ENCODE results near the gene RASGRF2. TPM values are rescaled to one million over a fixed set of nuclear protein-coding genes. Genes with fewer than 3 reads are reported as not detected.

Gene RASGRF2
- total and polyA plus RNA-seq, 2 of the 13 experiments (the other 11 are each of a cell fraction or from before 2014, with no cell fraction given): 23.6 to 29.0 TPM

DNA sequence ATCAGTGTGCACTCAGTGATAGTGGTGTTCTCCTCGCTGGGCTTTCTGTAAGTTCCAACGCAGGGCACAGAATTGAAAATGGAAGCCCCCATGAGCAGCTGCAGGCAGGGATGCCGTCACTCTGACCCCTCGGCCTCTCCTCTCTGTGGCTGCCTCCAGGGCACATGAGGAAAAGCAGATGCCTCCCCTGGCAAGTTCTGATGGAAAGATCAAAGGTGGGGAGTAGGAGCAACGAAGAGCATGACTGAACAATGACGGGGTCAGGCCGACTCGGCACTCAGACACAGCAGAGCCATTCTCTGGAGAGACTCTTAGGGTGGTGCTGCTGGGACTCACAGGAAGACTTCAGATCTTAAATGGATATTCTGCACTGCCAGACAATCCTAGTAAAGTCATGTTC is 207.4 kb downstream of the RASGRF2 start:
- H3K4me2 ChIP-seq (ENCODE audit: low read depth, low read length): no peak overlapping the region
- H3K27me3 ChIP-seq (ENCODE audit: control insufficient read depth in 1 of 2, insufficient read depth in 2 of 2, low read length in 2 of 2): no peaks in the 10 kb centered on the region
- BruUV-seq (replicated peaks): no TSS peak
- ChIA-PET CTCF (ENCODE audit: low intra/inter-chr PET ratio, low total read pairs) (no interaction called here), POLR2A (no interaction called here)
- H3K27ac ChIP-seq (ENCODE audit: extremely low read length, insufficient read depth, low read length): no peak overlapping the region
- H4K20me1 ChIP-seq (ENCODE audit: insufficient read depth, low read length): no peaks in the 10 kb centered on the region
- no peak overlapping the region for H3K4me3 ChIP-seq (replicated peaks in 1 of 3; ENCODE audit: insufficient read depth in 1 of 3, low read depth in 2 of 3, low read length in 3 of 3)
- H2AFZ ChIP-seq (ENCODE audit: low read length): no peak overlapping the region
- ATAC-seq (no peak), DNase-seq (ENCODE audit: low spot score) (no peak), FAIRE-seq (no peak)
- in situ Hi-C loops (cut with HindIII; ENCODE audit: extremely low pct_ligation_motif_present, low pct_unique_long_range_greater_than_20kb) (no loop called here), intact Hi-C loops (cut with micrococcal nuclease; ENCODE audit: unreplicated experiment) (no loop called here)
- H3K9ac ChIP-seq (ENCODE audit: insufficient read depth, low read depth, low read length): no peak overlapping the region
- peaks cover 4 to 8% of the 10 kb centered on the region in 2 experiments; a peak in 3 of 5 replicates for H3K36me3 ChIP-seq (replicated peaks in 1 of 2; ENCODE audit: control insufficient read depth in 1 of 2, insufficient read depth in 2 of 2, low read length in 2 of 2)
- H3K9me3 ChIP-seq (ENCODE audit: low read length): no peaks in the 10 kb centered on the region
- TF ChIP-seq ZSCAN21 (CRISPR knock-in tag; IDR thresholded peaks at IDR 0.05; ENCODE audit: borderline replicate concordance) (no peak), FOXA1 (IDR thresholded peaks at IDR 0.05) (no peak), FOXA1 (CRISPR knock-in tag; IDR thresholded peaks at IDR 0.05) (no peak), NR3C1 (CRISPR knock-in tag; IDR thresholded peaks at IDR 0.05) (no peak), ZNF773 (CRISPR knock-in tag; IDR thresholded peaks at IDR 0.05; ENCODE audit: borderline replicate concordance) (no peak), ARNT2 (CRISPR knock-in tag; IDR thresholded peaks at IDR 0.05; ENCODE audit: low read depth) (no peak), ZNF781 (CRISPR knock-in tag; IDR thresholded peaks at IDR 0.05; ENCODE audit: borderline replicate concordance, not compliant biosample characterization) (no peak), ESRRA (CRISPR knock-in tag; IDR thresholded peaks at IDR 0.05; ENCODE audit: low read depth) (no peak), ZNF121 (CRISPR knock-in tag; IDR thresholded peaks at IDR 0.05) (no peak), ZFP91 (CRISPR knock-in tag; IDR thresholded peaks at IDR 0.05; ENCODE audit: borderline replicate concordance) (no peak), HNRNPK (IDR thresholded peaks at IDR 0.05; ENCODE audit: low read depth, low read length, poor library complexity, severe bottlenecking) (no peak)
- TF ChIP-seq, protein P1, sequence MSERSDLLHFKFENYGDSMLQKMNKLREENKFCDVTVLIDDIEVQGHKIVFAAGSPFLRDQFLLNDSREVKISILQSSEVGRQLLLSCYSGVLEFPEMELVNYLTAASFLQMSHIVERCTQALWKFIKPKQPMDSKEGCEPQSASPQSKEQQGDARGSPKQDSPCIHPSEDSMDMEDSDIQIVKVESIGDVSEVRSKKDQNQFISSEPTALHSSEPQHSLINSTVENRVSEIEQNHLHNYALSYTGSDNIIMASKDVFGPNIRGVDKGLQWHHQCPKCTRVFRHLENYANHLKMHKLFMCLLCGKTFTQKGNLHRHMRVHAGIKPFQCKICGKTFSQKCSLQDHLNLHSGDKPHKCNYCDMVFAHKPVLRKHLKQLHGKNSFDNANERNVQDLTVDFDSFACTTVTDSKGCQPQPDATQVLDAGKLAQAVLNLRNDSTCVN (CRISPR knock-in tag; IDR thresholded peaks at IDR 0.05; ENCODE audit: borderline replicate concordance): no peak
- no peaks in the 10 kb centered on the region for H3K4me1 ChIP-seq (ENCODE audit: insufficient read depth, low read length)
- no peaks in the 10 kb centered on the region for H3K79me2 ChIP-seq (ENCODE audit: insufficient read depth, low read length)
- 100% methylated on average over 5 of the region's 8 CpGs for WGBS (ENCODE audit: low lambda C conversion rate)

Measured in HepG2 (cell line).